ENCODE measurements around the gene AIM2.

The AIM2 gene

DNA sequence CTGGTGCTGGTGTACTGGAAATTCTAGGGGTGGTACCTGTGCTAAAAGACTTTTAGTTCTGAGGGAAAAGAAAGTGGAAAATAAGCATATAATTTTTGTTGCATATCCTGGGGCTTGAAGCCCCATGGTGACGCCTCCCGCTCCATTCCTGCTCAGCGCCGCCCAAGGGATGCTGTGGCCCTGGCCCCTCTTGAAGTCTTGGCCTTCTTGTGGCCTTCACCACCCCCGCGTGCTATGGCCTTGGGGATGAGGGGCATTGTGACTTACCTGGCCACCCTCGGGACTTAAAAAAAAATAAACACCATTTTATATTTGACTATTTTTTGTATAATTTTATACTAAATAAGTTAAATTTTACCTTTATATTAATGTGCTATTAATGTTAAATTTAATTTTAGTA, 51.5 kb downstream of the AIM2 start:
- TF ChIP-seq, protein P1, sequence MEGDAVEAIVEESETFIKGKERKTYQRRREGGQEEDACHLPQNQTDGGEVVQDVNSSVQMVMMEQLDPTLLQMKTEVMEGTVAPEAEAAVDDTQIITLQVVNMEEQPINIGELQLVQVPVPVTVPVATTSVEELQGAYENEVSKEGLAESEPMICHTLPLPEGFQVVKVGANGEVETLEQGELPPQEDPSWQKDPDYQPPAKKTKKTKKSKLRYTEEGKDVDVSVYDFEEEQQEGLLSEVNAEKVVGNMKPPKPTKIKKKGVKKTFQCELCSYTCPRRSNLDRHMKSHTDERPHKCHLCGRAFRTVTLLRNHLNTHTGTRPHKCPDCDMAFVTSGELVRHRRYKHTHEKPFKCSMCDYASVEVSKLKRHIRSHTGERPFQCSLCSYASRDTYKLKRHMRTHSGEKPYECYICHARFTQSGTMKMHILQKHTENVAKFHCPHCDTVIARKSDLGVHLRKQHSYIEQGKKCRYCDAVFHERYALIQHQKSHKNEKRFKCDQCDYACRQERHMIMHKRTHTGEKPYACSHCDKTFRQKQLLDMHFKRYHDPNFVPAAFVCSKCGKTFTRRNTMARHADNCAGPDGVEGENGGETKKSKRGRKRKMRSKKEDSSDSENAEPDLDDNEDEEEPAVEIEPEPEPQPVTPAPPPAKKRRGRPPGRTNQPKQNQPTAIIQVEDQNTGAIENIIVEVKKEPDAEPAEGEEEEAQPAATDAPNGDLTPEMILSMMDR (IDR thresholded peaks at IDR 0.05; ENCODE audit: low read depth, low read length), result no peak
- in situ Hi-C loops (cut with HindIII; ENCODE audit: low sequenced_read_pairs), result no loop called here
- no peak for DNase-seq (ENCODE audit: low read depth, low spot score)
- H3K4me3 ChIP-seq (ENCODE audit: low read depth, low read length), result no peak overlapping the region

DNA sequence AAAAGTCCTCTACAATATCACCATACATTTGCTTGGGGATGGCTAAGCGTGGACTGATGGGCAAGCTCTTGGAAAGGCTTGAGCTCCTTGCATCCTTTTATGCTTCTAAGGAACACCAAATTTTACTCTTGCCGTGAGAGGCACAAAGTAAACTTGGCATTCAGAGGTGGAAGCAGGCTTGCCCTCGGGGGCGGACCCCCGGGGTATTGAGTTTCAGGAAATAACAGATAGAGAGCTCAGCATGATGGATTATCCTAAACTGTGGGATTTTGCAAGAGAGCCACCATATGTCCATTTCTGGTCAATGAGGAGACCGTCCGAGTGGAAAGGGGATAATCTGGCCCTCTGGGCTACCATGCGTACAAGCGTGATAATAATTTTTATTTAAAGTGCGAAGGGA, 52.8 kb downstream of the AIM2 start:
- no peak overlapping the region for H3K4me3 ChIP-seq (ENCODE audit: low read depth, low read length)
- TF ChIP-seq, protein P1 (IDR thresholded peaks at IDR 0.05; ENCODE audit: low read depth, low read length), result no peak
- in situ Hi-C loops (cut with HindIII; ENCODE audit: low sequenced_read_pairs), result no loop called here
- DNase-seq (ENCODE audit: low read depth, low spot score), result no peak

DNA sequence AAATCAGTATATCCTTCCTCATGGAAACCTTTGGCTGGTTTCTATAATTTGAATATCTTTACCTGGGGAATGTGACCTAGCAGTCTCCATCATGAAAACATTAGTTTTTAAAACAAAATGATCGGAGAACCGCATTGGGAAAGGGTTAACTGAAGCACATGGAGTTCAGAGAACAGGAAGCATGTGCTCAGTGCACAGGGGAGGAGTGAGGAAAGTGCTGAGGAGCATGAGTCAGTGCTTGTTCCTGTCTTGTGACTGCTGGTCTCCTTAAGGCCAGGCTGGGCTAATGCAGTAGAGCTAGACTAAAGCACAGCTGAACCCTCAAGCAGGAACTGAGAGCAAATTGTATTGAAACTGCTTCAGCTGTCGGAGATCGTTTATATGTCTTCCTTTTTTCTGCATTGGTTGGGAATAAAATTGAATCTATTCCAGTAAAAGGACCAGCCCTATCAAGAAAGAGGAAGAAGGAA, 61.1 kb downstream of the AIM2 start:
- in situ Hi-C loops (cut with HindIII; ENCODE audit: low sequenced_read_pairs), result no loop called here
- peak; percentile 82 for DNase-seq (ENCODE audit: low read depth, low spot score)
- H3K4me3 ChIP-seq (ENCODE audit: low read depth, low read length), result no peak overlapping the region
- TF ChIP-seq, protein P1 (IDR thresholded peaks at IDR 0.05; ENCODE audit: low read depth, low read length), result no peak

DNA sequence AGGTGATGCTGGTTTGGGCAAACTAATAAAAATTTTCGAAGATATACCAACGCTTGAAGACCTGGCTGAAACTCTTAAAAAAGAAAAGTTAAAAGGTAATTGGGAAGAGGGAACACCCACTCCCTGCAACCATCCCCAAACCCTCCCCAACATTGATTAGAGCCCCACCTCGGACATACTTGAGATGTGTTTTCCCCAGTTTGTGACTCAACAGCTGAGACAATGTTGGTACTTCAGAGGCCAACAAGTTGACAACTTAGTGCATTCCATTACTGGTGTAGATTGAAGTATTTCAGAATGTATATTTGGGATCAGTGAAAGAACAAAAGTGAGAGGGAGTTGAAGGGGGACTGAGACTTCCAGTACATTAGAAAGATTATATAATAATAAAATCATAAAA, 61.7 kb downstream of the AIM2 start:
- H3K4me3 ChIP-seq (ENCODE audit: low read depth, low read length), result no peak overlapping the region
- in situ Hi-C loops (cut with HindIII; ENCODE audit: low sequenced_read_pairs), result no loop called here
- no peak for DNase-seq (ENCODE audit: low read depth, low spot score)
- TF ChIP-seq, protein P1 (IDR thresholded peaks at IDR 0.05; ENCODE audit: low read depth, low read length), result no peak

DNA sequence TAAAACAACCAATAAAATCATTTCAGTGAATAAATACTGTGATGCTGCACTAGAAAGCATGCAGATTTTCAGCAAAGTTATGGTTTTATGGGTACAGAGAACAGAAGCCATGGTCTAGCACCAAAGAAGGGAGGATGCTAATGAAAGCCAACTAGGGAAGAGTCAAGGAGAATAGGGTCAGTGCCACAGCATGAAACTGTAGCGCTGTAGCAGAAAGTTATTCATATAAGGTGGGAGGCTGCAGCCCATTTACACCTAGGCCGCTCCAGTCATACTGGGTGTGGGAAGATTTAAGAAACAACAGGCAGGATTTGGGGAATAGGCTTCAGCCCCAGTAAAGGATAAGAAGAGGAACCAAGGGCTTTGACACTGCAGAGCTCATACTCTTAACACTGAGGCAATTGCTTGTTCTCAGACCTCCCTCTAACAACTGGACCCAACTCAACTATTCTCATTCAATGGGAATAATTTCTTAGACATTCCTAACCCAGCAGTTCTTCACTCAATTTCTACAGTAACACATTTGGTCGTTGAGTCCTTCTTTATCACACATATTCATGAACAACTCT, 62.5 kb downstream of the AIM2 start:
- no peak overlapping the region for H3K4me3 ChIP-seq (ENCODE audit: low read depth, low read length)
- in situ Hi-C loops (cut with HindIII; ENCODE audit: low sequenced_read_pairs), result no loop called here
- TF ChIP-seq, protein P1 (IDR thresholded peaks at IDR 0.05; ENCODE audit: low read depth, low read length), result no peak
- no peak for DNase-seq (ENCODE audit: low read depth, low spot score)

- DNase-seq (ENCODE audit: low read depth, low spot score), result peak; percentile 14
- TF ChIP-seq, protein P1 (IDR thresholded peaks at IDR 0.05; ENCODE audit: low read depth, low read length), result no peak
- in situ Hi-C loops (cut with HindIII; ENCODE audit: low sequenced_read_pairs), result no loop called here
- peak overlapping the region; percentile 26 for H3K4me3 ChIP-seq (ENCODE audit: low read depth, low read length)
Observed at GRCh38 chr1:159012495-159012894, 64.1 kb downstream of the AIM2 start.

All from astrocyte of the spinal cord (primary cell).